WTC11 (cell line): ENCODE results near the gene ZNF565. TPM values are rescaled to one million over a fixed set of nuclear protein-coding genes. Genes with fewer than 3 reads are reported as not detected.

ENCODE experiments used
- total RNA-seq: library from RNA; stranded (reverse); gene quantifications from 3 replicates; pipeline ENCODE4 v1.2.3, GENCODE V29; 2021

The ZNF565 gene
- total RNA-seq, 1 experiment from 2014 or later, result 3.0 TPM

Other genes with a start within 250 kb of the ZNF565 start
- 19.5 to 20.8 TPM (median 20.4 TPM) in 3 replicates for gene SDHAF1, start 219.5 kb downstream of the ZNF565 start, total RNA-seq
- gene SYNE4, start 205.9 kb downstream of the ZNF565 start, total RNA-seq, result 17.6 to 28.5 TPM (median 27.9 TPM) in 3 replicates
- 28.1 to 35.1 TPM (median 31.9 TPM) in 3 replicates for gene ALKBH6, start 200.5 kb downstream of the ZNF565 start, total RNA-seq
- gene CLIP3, start 181.8 kb downstream of the ZNF565 start, total RNA-seq, result 16.2 to 19.4 TPM (median 17.9 TPM) in 3 replicates
- gene THAP8, start 160.4 kb downstream of the ZNF565 start, total RNA-seq, result 6.6 to 10.7 TPM (median 6.9 TPM) in 3 replicates
- 30.9 to 40.0 TPM (median 30.9 TPM) in 3 replicates for gene WDR62, start 159.8 kb downstream of the ZNF565 start, total RNA-seq
- not detected in 3 replicates for gene OVOL3, start 103.5 kb downstream of the ZNF565 start, total RNA-seq
- gene POLR2I, start 99.8 kb downstream of the ZNF565 start, total RNA-seq, result 161 to 177 TPM (median 165 TPM) in 3 replicates
- gene TBCB, start 99.2 kb downstream of the ZNF565 start, total RNA-seq, result 170 to 187 TPM (median 182 TPM) in 3 replicates
- gene CAPNS1, start 74.6 kb downstream of the ZNF565 start, total RNA-seq, result 332 to 358 TPM (median 344 TPM) in 3 replicates
- gene COX7A1, start 62.2 kb downstream of the ZNF565 start, total RNA-seq, result 0.64 to 1.0 TPM (median 0.70 TPM) in 3 replicates
- gene ZNF146, start 441 bp upstream of the ZNF565 start, total RNA-seq, result 122 to 128 TPM (median 124 TPM) in 3 replicates
- gene ZFP14, start 164.5 kb upstream of the ZNF565 start, total RNA-seq, result 7.9 to 9.6 TPM (median 8.5 TPM) in 3 replicates
- 11.6 to 13.1 TPM (median 12.1 TPM) in 3 replicates for gene ZFP82, start 204.0 kb upstream of the ZNF565 start, total RNA-seq